Measurements from ENCODE around the gene DYNLT1.

DYNLT1 gene

DNA sequence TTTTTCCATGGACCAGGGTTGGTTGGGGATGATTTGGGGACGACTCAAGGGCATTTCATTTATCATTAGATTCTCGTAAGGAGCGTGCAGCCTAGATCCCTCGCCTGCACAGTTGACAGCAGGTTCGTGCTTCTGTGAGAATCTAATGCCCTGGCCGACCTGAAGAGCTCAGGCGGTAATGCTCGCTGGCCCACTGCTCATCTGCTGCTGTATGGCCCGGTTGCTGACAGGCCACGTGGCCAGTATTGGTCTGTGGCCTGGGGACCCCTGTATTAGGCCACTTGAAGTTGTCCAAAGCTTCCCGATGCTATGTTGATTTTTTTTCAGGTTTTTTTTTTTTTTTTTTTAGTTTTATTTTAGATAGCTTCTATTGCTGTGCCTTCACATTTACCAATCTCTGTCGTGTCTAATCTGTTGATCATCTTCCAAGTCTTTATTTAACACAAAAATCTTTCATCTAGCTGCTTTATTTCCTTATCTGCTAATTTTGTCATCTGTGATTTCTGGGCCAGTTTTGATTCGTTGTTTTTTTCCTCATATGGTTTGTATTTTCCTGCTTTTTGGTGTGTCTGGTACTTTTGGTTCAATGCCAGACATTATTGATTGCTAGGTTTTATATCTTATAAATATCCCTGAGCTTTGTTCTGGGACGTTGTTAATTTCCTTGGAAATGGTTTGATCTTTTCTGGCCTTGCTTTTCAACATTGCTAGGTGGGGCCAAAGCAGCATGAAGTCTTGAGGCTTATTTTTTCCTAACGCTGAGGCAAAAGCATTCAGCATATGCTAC is 41.1 kb downstream of the DYNLT1 start:
- in situ Hi-C loops (cut with MboI; ENCODE audit: low sequenced_read_pairs): no loop called here

DNA sequence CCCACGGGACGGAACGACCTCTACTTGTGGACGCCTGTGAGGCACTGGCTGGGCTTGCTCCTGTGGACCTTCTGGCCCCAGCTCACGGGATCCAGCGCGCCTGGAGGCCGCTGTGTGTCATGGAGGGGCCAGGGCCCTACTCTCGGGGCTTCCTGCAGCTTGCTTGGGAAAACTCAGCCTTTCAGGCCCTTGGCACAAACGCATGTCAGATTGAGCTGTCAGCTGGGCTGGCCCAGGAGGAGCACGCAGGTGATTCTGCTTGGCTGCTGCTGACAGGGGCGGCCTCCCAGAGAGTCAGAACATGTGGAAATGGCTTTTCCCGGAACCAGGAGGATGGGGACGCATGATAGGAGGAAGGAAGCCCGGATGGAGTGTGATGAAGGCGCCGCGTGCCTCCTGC is 44.9 kb downstream of the DYNLT1 start:
- in situ Hi-C loops (cut with MboI; ENCODE audit: low sequenced_read_pairs): no loop called here

DNA sequence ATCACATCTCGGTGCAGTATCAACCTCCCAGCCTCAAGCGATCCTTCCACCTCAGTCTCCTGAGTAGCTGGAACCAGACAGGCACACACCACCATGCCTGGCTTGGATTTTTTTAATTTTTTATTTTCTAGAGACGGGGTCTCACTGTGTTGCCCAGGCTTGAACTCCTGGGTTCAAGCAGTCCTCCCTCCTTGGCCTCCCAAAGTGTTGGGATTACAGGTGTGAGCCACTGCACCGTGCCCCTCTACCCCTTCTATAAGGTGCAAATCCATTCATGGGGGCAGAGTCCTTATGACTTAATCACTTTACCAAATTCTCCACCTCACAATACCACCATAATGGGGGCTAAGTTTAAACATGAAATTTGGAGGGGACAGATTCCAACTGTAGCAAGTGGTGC is 47.0 kb downstream of the DYNLT1 start:
- in situ Hi-C loops (cut with MboI; ENCODE audit: low sequenced_read_pairs): no loop called here

- in situ Hi-C loops (cut with MboI; ENCODE audit: low sequenced_read_pairs): no loop called here
Observed at GRCh38 chr6:158596861-158597260, 47.7 kb downstream of the DYNLT1 start.

GRCh38 chr6:158595223-158595622 is 49.3 kb downstream of the DYNLT1 start:
- in situ Hi-C loops (cut with MboI; ENCODE audit: low sequenced_read_pairs): no loop called here

DNA sequence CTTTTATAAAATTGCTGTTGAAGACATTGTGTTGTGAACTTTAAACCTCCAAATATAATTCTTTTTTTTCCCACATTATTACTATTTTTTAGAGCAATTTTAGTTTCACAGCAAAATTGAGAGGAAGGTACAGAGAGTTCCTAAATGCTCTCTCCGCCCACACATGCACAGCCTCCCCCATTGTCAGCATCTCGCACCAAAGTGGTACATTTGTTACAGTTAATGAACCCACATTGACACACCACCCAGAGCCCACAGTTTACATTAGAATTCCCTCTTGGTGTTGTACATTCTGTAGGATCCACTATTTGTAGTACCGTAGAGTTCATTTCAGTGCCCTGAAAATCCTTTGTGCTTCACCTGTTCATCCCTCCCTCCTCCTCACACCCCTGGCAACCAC is 50.9 kb downstream of the DYNLT1 start:
- in situ Hi-C loops (cut with MboI; ENCODE audit: low sequenced_read_pairs): no loop called here

GRCh38 chr6:158591810-158592209 is 52.7 kb downstream of the DYNLT1 start:
- in situ Hi-C loops (cut with MboI; ENCODE audit: low sequenced_read_pairs): no loop called here

DNA sequence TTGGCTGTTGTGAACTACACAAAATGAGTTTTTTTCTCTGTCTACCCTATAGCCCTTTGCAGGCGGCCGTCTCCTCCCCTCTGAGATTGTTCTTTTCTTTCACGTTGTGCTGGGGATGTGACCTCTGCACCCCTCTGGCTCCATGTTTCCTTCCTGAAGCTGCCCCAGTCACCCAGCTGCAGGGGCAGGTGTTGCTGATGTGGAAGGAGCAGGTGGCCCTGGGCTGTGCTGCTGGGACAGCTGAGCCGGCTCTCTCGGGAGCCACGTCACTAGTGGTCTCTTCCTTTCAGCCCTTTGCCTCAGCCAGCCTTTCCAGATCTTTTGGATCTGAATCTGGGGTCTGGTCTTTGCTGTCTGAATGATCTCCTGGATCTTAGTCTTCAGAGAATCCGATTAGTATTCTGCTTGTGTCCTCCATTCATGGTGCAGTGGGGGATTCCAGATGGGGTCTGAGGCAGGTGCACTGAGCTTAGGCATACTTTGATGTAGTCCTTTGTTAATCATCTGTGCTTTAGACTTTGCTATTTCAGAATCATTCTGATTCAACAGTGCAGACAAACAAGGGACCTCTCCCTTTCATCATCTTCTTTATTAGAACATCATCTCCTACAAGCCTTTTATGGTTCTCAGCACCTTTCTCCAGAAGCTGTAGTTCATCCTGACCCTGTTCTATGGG is 53.3 kb downstream of the DYNLT1 start:
- in situ Hi-C loops (cut with MboI; ENCODE audit: low sequenced_read_pairs): no loop called here

- in situ Hi-C loops (cut with MboI; ENCODE audit: low sequenced_read_pairs): no loop called here
Observed at GRCh38 chr6:158589366-158589765, 55.2 kb downstream of the DYNLT1 start.

DNA sequence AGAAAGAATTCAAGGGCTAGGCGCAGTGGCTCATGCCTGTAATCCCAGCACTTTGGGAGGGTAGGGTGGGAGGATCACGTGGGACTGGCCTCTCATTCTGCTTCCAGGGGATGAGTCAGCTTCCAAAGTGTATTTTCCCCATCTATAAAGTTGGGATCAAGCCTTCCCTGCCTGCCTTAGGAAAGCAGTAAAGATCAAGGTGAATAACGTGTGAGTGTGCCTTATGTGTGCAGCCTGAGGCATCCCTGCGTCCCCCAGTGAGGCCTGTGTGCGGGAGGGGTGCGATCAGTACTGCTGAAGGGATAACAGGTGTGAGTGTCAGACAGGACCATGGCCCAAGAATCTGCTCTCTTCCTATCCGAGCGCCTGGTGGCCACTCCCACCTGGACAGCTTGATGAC is 57.9 kb downstream of the DYNLT1 start:
- in situ Hi-C loops (cut with MboI; ENCODE audit: low sequenced_read_pairs): no loop called here

Measured in HL-60/S4 (cell line).